Large intestine (tissue), 3 donors: ENCODE data around the gene NUMBL. TPM values are rescaled to one million over a fixed set of nuclear protein-coding genes. Genes with fewer than 3 reads are reported as not detected.

Source experiments
- DNase-seq, 2 donors: peaks; one replicate each; pipeline versions ENCODE4 v3.0.0 to v3.0.0-alpha.2; 2013
- H3K27ac ChIP-seq: one replicate; pipeline ENCODE4 v1.5.1; 2013; ENCODE audit warnings: low read length
- H3K27me3 ChIP-seq: 2 replicates; pipeline ENCODE4 v1.6.1; 2013; ENCODE audit warnings: low read length; ENCODE audit not compliant: control insufficient read depth, insufficient read depth
- H3K36me3 ChIP-seq: 2 replicates; pipeline ENCODE4 v1.6.1; 2013; ENCODE audit warnings: low read length; ENCODE audit not compliant: control insufficient read depth, insufficient read depth
- H3K4me1 ChIP-seq: one replicate; pipeline ENCODE4 v1.6.1; 2013; ENCODE audit warnings: low read length; ENCODE audit not compliant: control insufficient read depth, insufficient read depth
- H3K4me3 ChIP-seq: one replicate; pipeline ENCODE4 v1.5.1; 2013; ENCODE audit warnings: low read length
- H3K9me3 ChIP-seq: one replicate; pipeline ENCODE4 v1.6.1; 2013; ENCODE audit warnings: mild to moderate bottlenecking, low read depth, low read length, moderate library complexity; ENCODE audit not compliant: control insufficient read depth
- WGBS: methylation state at CpG from one replicate; pipeline ENCODE4 v1.1.5; 2013; ENCODE audit warnings: low lambda C conversion rate; ENCODE audit not compliant: insufficient coverage; 5-methylcytosine and 5-hydroxymethylcytosine counted together
- polyA plus RNA-seq: library from polyadenylated mRNA; unstranded; fragments of 120-200 nt; gene quantifications from one replicate; pipeline ENCODE4 v1.2.1, GENCODE V29; 2013

Gene NUMBL
- polyA plus RNA-seq, 1 donor: 16.3 TPM

DNA sequence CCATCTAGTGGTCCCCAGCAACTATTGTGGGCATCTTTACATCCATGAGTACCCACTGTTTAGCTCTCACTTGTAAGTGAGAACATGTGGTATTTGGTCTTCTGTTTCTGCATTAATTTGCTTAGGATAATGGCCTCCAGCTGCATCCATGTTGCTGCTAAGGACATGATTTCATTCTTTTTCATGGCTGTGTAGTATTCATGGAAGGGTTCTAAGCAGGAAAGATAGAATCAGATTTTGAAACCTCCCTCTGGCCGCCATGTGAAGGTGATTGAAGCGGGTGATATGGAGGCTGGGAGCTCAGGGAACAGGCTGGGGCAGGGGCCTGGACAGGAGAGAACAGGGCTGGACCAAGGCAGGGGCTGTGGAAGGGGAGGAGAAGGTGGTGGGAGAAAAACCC lies 69.2 kb downstream of the NUMBL start:
- no CpG with 5 or more reads among the region's 2 CpGs for WGBS
- Histone ChIP-seq H3K9me3 (no peaks in the 10 kb centered on the region), H3K27ac (no peak overlapping the region), H3K4me1 (no peaks in the 10 kb centered on the region), H3K4me3 (no peak overlapping the region), H3K27me3 (no peaks in the 10 kb centered on the region), H3K36me3 (peaks cover 60% of the 10 kb centered on the region)
- no peak for DNase-seq

DNA sequence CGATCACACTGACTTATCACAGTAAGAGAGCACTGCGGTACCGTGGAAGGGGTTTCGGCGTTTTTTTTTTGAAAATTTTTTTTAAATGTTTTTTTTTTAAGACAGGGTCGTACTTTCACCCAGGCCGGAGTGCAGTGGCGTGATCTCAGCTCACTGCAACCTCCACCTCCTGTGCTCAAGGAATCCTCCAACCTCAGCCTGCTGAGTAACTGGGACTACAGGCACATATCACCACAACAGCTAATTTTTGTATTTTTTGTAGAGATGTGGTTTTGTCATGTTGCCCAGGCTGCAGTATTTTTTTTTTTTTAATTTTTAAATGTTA lies 70.3 kb downstream of the NUMBL start:
- 90% methylated on average over 2 of the region's 8 CpGs for WGBS
- no peaks in the 10 kb centered on the region for H3K27me3 ChIP-seq
- H3K36me3 ChIP-seq: peaks cover 53% of the 10 kb centered on the region
- no peaks in the 10 kb centered on the region for H3K9me3 ChIP-seq
- no peak for DNase-seq
- no peaks in the 10 kb centered on the region for H3K4me1 ChIP-seq
- no peak overlapping the region for H3K4me3 ChIP-seq
- no peak overlapping the region for H3K27ac ChIP-seq

DNA sequence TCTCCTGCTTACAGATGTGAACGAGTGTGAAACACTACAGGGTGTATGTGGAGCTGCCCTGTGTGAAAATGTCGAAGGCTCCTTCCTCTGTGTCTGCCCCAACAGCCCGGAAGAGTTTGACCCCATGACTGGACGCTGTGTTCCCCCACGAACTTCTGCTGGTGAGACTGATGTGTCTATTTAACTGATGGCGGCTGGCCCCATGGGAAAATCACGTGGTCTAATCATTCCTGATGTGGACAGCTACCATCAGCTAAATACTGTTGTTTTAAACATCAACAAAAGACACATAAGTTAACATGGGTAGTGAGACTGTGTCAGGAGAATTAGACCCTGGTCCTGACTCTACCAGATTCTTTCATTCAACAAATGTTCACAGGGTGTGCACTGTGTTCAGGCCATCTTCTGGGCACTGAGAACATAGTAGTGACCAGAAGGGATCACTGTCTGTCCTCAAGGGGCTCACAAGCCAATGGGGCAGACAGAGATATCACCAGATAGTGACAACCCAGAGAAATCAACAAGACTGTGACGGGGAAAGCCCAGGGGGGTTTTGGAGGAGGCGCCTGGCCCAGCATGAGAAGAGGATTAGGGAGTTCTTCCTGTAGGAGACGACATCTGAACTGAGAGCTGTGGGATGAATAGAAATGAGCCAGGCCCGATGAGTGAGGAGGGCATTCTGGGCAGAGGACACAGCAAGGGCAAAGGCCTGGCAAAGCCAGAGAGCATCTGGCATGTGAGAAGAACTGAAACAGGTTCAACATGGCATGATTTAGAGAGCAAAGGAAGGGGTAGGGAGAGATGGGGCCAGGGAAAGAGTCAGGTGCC lies 70.9 kb downstream of the NUMBL start:
- H3K27me3 ChIP-seq: no peaks in the 10 kb centered on the region
- H3K9me3 ChIP-seq: no peaks in the 10 kb centered on the region
- H3K4me3 ChIP-seq: no peak overlapping the region
- H3K4me1 ChIP-seq: peaks cover 4% of the 10 kb centered on the region
- peaks cover 50% of the 10 kb centered on the region for H3K36me3 ChIP-seq
- no peak overlapping the region for H3K27ac ChIP-seq
- DNase-seq: no peak
- WGBS: 81% methylated on average over 3 of the region's 11 CpGs

DNA sequence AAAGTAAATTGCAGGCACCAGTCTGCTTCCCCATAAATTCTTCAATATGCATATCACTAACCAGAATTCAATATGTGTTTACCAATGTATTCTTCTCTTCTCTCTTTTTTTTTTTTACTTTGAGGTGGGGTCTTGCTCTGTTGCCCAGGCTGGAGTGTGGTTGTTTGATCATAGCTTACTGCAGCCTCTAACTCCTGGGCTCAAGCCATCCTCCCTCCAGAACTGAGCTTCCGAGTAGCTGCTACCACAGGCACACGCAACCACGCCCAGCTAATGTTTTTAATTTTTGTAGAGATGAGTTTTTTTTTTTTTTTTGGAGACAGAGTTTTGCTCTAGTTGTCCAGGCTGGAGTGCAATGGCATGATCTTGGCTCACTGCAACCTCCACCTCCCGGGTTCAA lies 72.5 kb downstream of the NUMBL start:
- Histone ChIP-seq H3K9me3 (peaks cover 5% of the 10 kb centered on the region), H3K27me3 (no peaks in the 10 kb centered on the region), H3K36me3 (peaks cover 50% of the 10 kb centered on the region), H3K4me3 (no peak overlapping the region), H3K4me1 (peaks cover 13% of the 10 kb centered on the region), H3K27ac (no peak overlapping the region)
- DNase-seq: no peak
- WGBS: no CpG with 5 or more reads among the region's 4 CpGs

DNA sequence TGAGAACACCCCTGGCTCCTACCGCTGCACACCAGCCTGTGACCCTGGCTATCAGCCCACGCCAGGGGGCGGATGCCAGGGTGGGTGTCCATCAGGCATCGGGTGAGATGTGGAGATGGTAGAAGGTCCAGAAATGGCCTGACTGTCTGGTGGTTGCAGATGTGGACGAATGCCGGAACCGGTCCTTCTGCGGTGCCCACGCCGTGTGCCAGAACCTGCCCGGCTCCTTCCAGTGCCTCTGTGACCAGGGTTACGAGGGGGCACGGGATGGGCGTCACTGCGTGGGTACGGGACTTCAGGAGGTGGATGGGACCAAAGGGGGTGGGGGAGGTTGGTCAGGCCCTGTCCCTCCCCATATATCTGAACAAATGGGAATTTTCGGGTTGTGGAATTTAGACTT lies 73.5 kb downstream of the NUMBL start:
- no peak for DNase-seq
- no CpG with 5 or more reads among the region's 17 CpGs for WGBS
- H3K4me1 ChIP-seq: peaks cover 13% of the 10 kb centered on the region
- peaks cover 42% of the 10 kb centered on the region for H3K36me3 ChIP-seq
- no peak overlapping the region for H3K27ac ChIP-seq
- peaks cover 6% of the 10 kb centered on the region for H3K9me3 ChIP-seq
- H3K27me3 ChIP-seq: no peaks in the 10 kb centered on the region
- H3K4me3 ChIP-seq: no peak overlapping the region

DNA sequence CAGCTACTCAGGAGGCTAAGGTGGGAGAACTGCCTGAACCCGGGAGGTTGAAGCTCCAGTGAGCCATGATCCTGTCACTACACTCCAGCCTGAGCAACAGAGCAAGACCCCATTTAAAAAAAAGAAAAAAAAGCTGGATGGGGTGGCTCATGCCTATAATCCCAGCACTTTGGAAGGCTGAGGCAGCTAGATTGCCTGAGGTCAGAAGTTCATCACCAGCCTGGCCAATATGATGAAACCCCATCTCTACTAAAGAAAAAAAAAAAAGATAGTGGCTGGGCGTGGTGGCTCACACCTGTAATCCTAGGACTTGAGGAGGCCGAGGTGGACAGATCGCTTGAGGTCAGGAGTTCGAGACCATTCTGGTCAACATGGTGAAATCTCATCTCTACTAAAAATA lies 74.3 kb downstream of the NUMBL start:
- no peak overlapping the region for H3K27ac ChIP-seq

More for the DNA sequence above, 74.3 kb downstream of the NUMBL start:
- H3K9me3 ChIP-seq: peaks cover 6% of the 10 kb centered on the region
- H3K27me3 ChIP-seq: no peaks in the 10 kb centered on the region
- H3K36me3 ChIP-seq: peaks cover 37% of the 10 kb centered on the region
- peaks cover 13% of the 10 kb centered on the region for H3K4me1 ChIP-seq
- no peak overlapping the region for H3K4me3 ChIP-seq
- no peak for DNase-seq
- no CpG with 5 or more reads among the region's 5 CpGs for WGBS

Other genes with a start within 250 kb of the NUMBL start
- 32.5 TPM for gene SERTAD3, start 246.3 kb downstream of the NUMBL start, polyA plus RNA-seq
- 90.8 TPM for gene BLVRB, start 224.9 kb downstream of the NUMBL start, polyA plus RNA-seq
- 3.4 TPM for gene SPTBN4, start 223.7 kb downstream of the NUMBL start, polyA plus RNA-seq
- 27.8 TPM for gene SHKBP1, start 113.8 kb downstream of the NUMBL start, polyA plus RNA-seq
- gene LTBP4, start 89.3 kb downstream of the NUMBL start, polyA plus RNA-seq: 223 TPM
- 35.7 TPM for gene COQ8B, start 26.2 kb upstream of the NUMBL start, polyA plus RNA-seq
- 28.4 TPM for gene ITPKC, start 26.5 kb upstream of the NUMBL start, polyA plus RNA-seq
- gene ACTMAP, start 59.8 kb upstream of the NUMBL start, polyA plus RNA-seq: 16.6 TPM
- gene SNRPA, start 60.6 kb upstream of the NUMBL start, polyA plus RNA-seq: 65.7 TPM
- 6.2 TPM for gene MIA, start 84.9 kb upstream of the NUMBL start, polyA plus RNA-seq
- 19.2 TPM for gene RAB4B, start 87.6 kb upstream of the NUMBL start, polyA plus RNA-seq
- 61.6 TPM for gene EGLN2, start 108.5 kb upstream of the NUMBL start, polyA plus RNA-seq
- 0.07 TPM for gene CYP2A6, start 159.8 kb upstream of the NUMBL start, polyA plus RNA-seq
- gene CYP2A7, start 191.6 kb upstream of the NUMBL start, polyA plus RNA-seq: 0.04 TPM